H9 (cell line): ENCODE results near the gene PHKA2. TPM values are rescaled to one million over a fixed set of nuclear protein-coding genes. Genes with fewer than 3 reads are reported as not detected.

ENCODE experiments used
- DNase-seq: peaks from one replicate; pipeline ENCODE4 v3.0.0-alpha.2; 2017
- H2AFZ ChIP-seq: one replicate; pipeline ENCODE4 v1.6.1; 2013; ENCODE audit warnings: mild to moderate bottlenecking, low read length, control low read depth, moderate library complexity
- H2AK5ac ChIP-seq: 2 replicates; pipeline ENCODE4 v1.6.1; 2013; ENCODE audit warnings: low read length, control low read depth, mixed read lengths; ENCODE audit not compliant: insufficient read length
- H2BK120ac ChIP-seq: one replicate; pipeline ENCODE4 v1.6.1; 2013; ENCODE audit warnings: low read depth, mild to moderate bottlenecking, low read length, control low read depth, inconsistent platforms; ENCODE audit not compliant: poor library complexity, severe bottlenecking
- H2BK12ac ChIP-seq: 2 replicates; pipeline ENCODE4 v1.6.1; 2013; ENCODE audit warnings: low read length, control low read depth, mixed read lengths, low read depth; ENCODE audit not compliant: insufficient read length
- H2BK15ac ChIP-seq: 2 replicates; pipeline ENCODE4 v1.6.1; 2013; ENCODE audit warnings: low read depth, low read length, control low read depth
- H2BK20ac ChIP-seq: one replicate; pipeline ENCODE4 v1.6.1; 2013; ENCODE audit warnings: low read depth, mild to moderate bottlenecking, low read length, control low read depth, inconsistent platforms; ENCODE audit not compliant: poor library complexity, severe bottlenecking
- H2BK5ac ChIP-seq: 2 replicates; pipeline ENCODE4 v1.6.1; 2013; ENCODE audit warnings: low read length, control low read depth, mixed read lengths; ENCODE audit not compliant: insufficient read length
- H3K14ac ChIP-seq: 2 replicates; pipeline ENCODE4 v1.6.1; 2013; ENCODE audit warnings: low read length, control low read depth; ENCODE audit not compliant: insufficient read depth
- H3K18ac ChIP-seq: 2 replicates; pipeline ENCODE4 v1.6.1; 2013; ENCODE audit warnings: low read depth, mild to moderate bottlenecking, mixed read lengths, low read length, control low read depth; ENCODE audit not compliant: insufficient read length
- H3K23ac ChIP-seq: 2 replicates; pipeline ENCODE4 v1.6.1; 2013; ENCODE audit warnings: low read length, control low read depth, mixed read lengths, low read depth; ENCODE audit not compliant: insufficient read length
- H3K23me2 ChIP-seq: 2 replicates; pipeline ENCODE4 v1.6.1; 2013; ENCODE audit warnings: low read depth, mild to moderate bottlenecking, mixed read lengths, low read length, control low read depth; ENCODE audit not compliant: insufficient read length, poor library complexity, severe bottlenecking
- H3K27ac ChIP-seq: 2 replicates; pipeline ENCODE4 v1.5.1; 2013; ENCODE audit warnings: low read length, control low read depth, mixed read lengths, low read depth; ENCODE audit not compliant: insufficient read length
- H3K27me3 ChIP-seq: 2 replicates; pipeline ENCODE4 v1.6.1; 2013; ENCODE audit warnings: low read length, control low read depth, inconsistent platforms; ENCODE audit not compliant: insufficient read depth
- H3K4ac ChIP-seq: 2 replicates; pipeline ENCODE4 v1.6.1; 2013; ENCODE audit warnings: low read depth, mild to moderate bottlenecking, control low read depth, inconsistent platforms, low read length, moderate library complexity
- H3K4me1 ChIP-seq: 2 replicates; pipeline ENCODE4 v1.6.1; 2013; ENCODE audit warnings: low read length, control low read depth, inconsistent platforms; ENCODE audit not compliant: insufficient read depth
- H3K4me2 ChIP-seq: 2 replicates; pipeline ENCODE4 v1.6.1; 2013; ENCODE audit warnings: low read length, control low read depth, mixed read lengths; ENCODE audit not compliant: insufficient read length, insufficient read depth
- H3K56ac ChIP-seq: 2 replicates; pipeline ENCODE4 v1.6.1; 2013; ENCODE audit warnings: low read depth, mild to moderate bottlenecking, mixed read lengths, low read length, control low read depth; ENCODE audit not compliant: insufficient read length
- H3K79me1 ChIP-seq: 2 replicates; pipeline ENCODE4 v1.6.1; 2013; ENCODE audit warnings: low read depth, mild to moderate bottlenecking, moderate library complexity, low read length, control low read depth, inconsistent platforms; ENCODE audit not compliant: insufficient read depth, poor library complexity, severe bottlenecking
- H3K79me2 ChIP-seq: 2 replicates; pipeline ENCODE4 v1.6.1; 2013; ENCODE audit warnings: low read length, control low read depth, inconsistent platforms; ENCODE audit not compliant: insufficient read depth
- H3K9ac ChIP-seq: 2 replicates; pipeline ENCODE4 v1.6.1; 2013; ENCODE audit warnings: low read length, control low read depth, mixed read lengths; ENCODE audit not compliant: insufficient read length; ENCODE audit errors: extremely low read depth
- H3K9me3 ChIP-seq: one replicate; pipeline ENCODE4 v1.6.1; 2013; ENCODE audit warnings: low read depth, low read length, inconsistent platforms; ENCODE audit not compliant: control insufficient read depth
- H3T11ph ChIP-seq: one replicate; pipeline ENCODE4 v1.6.1; 2013; ENCODE audit warnings: mild to moderate bottlenecking, low read length, control low read depth, inconsistent platforms
- H4K20me1 ChIP-seq: one replicate; pipeline ENCODE4 v1.6.1; 2013; ENCODE audit not compliant: control insufficient read depth, insufficient read length, insufficient read depth
- H4K5ac ChIP-seq: 2 replicates; pipeline ENCODE4 v1.6.1; 2013; ENCODE audit warnings: low read depth, mild to moderate bottlenecking, mixed read lengths, low read length, control low read depth; ENCODE audit not compliant: insufficient read length
- H4K8ac ChIP-seq: replicated peaks from 2 replicates; pipeline ENCODE4 v1.6.1; 2013; ENCODE audit warnings: low read length, control low read depth, mixed read lengths, low read depth; ENCODE audit not compliant: insufficient read length
- H4K91ac ChIP-seq: 2 replicates; pipeline ENCODE4 v1.6.1; 2013; ENCODE audit warnings: low read depth, mild to moderate bottlenecking, moderate library complexity, mixed read lengths, low read length, control low read depth; ENCODE audit not compliant: insufficient read length
- H3K27ac Mint-ChIP-seq, 3 experiments: 2 replicates in 2 of 3; 3 replicates in 1 of 3; pipeline ENCODE4 v1.8.0; 2020 to 2021; ENCODE audit warnings: mixed read lengths in 3 of 3, mild to moderate bottlenecking in 1 of 3, moderate library complexity in 1 of 3
- H3K27me3 Mint-ChIP-seq: 2 replicates; pipeline ENCODE4 v1.8.0; 2021; ENCODE audit warnings: low read depth, mild to moderate bottlenecking, moderate library complexity, mixed read lengths
- H3K36me3 Mint-ChIP-seq, 3 experiments: 2 replicates in 2 of 3; 3 replicates in 1 of 3; pipeline ENCODE4 v1.8.0; 2020 to 2021; ENCODE audit warnings: low read depth in 3 of 3, mixed read lengths in 3 of 3; ENCODE audit not compliant: insufficient read depth in 1 of 3
- H3K4me1 Mint-ChIP-seq, 2 experiments: 2 replicates each; pipeline ENCODE4 v1.8.0; 2020; ENCODE audit warnings: mixed read lengths in 2 of 2
- H3K4me3 Mint-ChIP-seq, 2 experiments: 2 replicates in 1 of 2; 3 replicates in 1 of 2; pipeline ENCODE4 v1.8.0; 2020 to 2021; ENCODE audit warnings: mild to moderate bottlenecking in 2 of 2, mixed read lengths in 2 of 2, moderate library complexity in 1 of 2
- H3K9me3 Mint-ChIP-seq, 2 experiments: 2 replicates in 1 of 2; 3 replicates in 1 of 2; pipeline ENCODE4 v1.8.0; 2020; ENCODE audit warnings: mild to moderate bottlenecking in 2 of 2, mixed read lengths in 2 of 2, moderate library complexity in 1 of 2
- CTCF ChIP-seq: fragments of 200-600 bp; sonication (generic); conservative IDR thresholded peaks from 3 replicates; pipeline ENCODE4 v1.8.0; 2021; ENCODE audit warnings: antibody characterized with exemption, mild to moderate bottlenecking
- WGBS: extraction: QIAGEN DNeasy Blood & Tissue Kit; methylation state at CpG from one replicate; pipeline ENCODE4 v1.1.7; 2013; ENCODE audit warnings: missing lambda C conversion rate, low lambda C conversion rate, mixed read lengths; ENCODE audit not compliant: insufficient read length; ENCODE audit errors: extremely low coverage; 5-methylcytosine and 5-hydroxymethylcytosine counted together
- total RNA-seq: library from RNA; stranded (reverse); gene quantifications from 2 replicates; pipeline ENCODE4 v1.2.1, GENCODE V29; 2021

The PHKA2 gene
- total RNA-seq, 1 experiment from 2014 or later, result 24.2 TPM

GRCh38 chrX:18941896-18942295 is 42.0 kb downstream of the PHKA2 start:
- H3K36me3 Mint-ChIP-seq, result peaks cover 42 to 63% (median 61%) of the 10 kb centered on the region in 3 experiments
- H4K91ac ChIP-seq, result no peak overlapping the region
- no peak overlapping the region for H3K9ac ChIP-seq
- H2BK20ac ChIP-seq, result no peak overlapping the region
- no peak overlapping the region for H4K5ac ChIP-seq
- H3K23ac ChIP-seq, result no peak overlapping the region
- WGBS, result no CpG with 5 or more reads among the region's 2 CpGs
- H2BK15ac ChIP-seq, result no peak overlapping the region
- H4K20me1 ChIP-seq, result no peaks in the 10 kb centered on the region
- no peak overlapping the region for H2BK5ac ChIP-seq
- H2AK5ac ChIP-seq, result no peak overlapping the region
- H3K18ac ChIP-seq, result no peak overlapping the region
- no peaks in the 10 kb centered on the region; the same call in 1 of the 2 replicates for H3K27me3 Mint-ChIP-seq
- TF ChIP-seq CTCF, result no peak
- H3K27ac ChIP-seq, result no peak overlapping the region
- H3K4ac ChIP-seq, result no peak overlapping the region
- H2BK12ac ChIP-seq, result no peak overlapping the region
- no peak overlapping the region for H3K27ac Mint-ChIP-seq
- no peak overlapping the region for H3T11ph ChIP-seq
- H3K79me2 ChIP-seq, result no peaks in the 10 kb centered on the region
- H2BK120ac ChIP-seq, result no peak overlapping the region
- H3K23me2 ChIP-seq, result no peaks in the 10 kb centered on the region
- H3K4me3 Mint-ChIP-seq, result no peak overlapping the region
- no peak overlapping the region for H4K8ac ChIP-seq
- H3K56ac ChIP-seq, result no peak overlapping the region
- no peak overlapping the region for H2AFZ ChIP-seq
- H3K79me1 ChIP-seq, result no peaks in the 10 kb centered on the region
- peaks cover 7 to 11% of the 10 kb centered on the region in 2 experiments for H3K4me1 Mint-ChIP-seq
- no peaks in the 10 kb centered on the region for H3K4me1 ChIP-seq
- H3K14ac ChIP-seq, result no peak overlapping the region
- peaks cover 70 to 79% of the 10 kb centered on the region in 2 experiments for H3K9me3 Mint-ChIP-seq
- no peak overlapping the region for H3K4me2 ChIP-seq
- peaks cover 25% of the 10 kb centered on the region for H3K9me3 ChIP-seq
- H3K27me3 ChIP-seq, result no peaks in the 10 kb centered on the region
- no peak for DNase-seq
